ENCODE data around the gene PBX3.

- TF ChIP-seq, protein P1, sequence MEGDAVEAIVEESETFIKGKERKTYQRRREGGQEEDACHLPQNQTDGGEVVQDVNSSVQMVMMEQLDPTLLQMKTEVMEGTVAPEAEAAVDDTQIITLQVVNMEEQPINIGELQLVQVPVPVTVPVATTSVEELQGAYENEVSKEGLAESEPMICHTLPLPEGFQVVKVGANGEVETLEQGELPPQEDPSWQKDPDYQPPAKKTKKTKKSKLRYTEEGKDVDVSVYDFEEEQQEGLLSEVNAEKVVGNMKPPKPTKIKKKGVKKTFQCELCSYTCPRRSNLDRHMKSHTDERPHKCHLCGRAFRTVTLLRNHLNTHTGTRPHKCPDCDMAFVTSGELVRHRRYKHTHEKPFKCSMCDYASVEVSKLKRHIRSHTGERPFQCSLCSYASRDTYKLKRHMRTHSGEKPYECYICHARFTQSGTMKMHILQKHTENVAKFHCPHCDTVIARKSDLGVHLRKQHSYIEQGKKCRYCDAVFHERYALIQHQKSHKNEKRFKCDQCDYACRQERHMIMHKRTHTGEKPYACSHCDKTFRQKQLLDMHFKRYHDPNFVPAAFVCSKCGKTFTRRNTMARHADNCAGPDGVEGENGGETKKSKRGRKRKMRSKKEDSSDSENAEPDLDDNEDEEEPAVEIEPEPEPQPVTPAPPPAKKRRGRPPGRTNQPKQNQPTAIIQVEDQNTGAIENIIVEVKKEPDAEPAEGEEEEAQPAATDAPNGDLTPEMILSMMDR (IDR thresholded peaks at IDR 0.05; ENCODE audit: insufficient read depth, low read length, poor library complexity, severe bottlenecking): no peak
- TF ChIP-seq EZH2phosphoT487 (conservative IDR thresholded peaks at IDR 0.05; ENCODE audit: low read length): no peak
These were observed 12.6 kb downstream of the PBX3 start for GRCh38 chr9:125759764-125760129.
